ENCODE data around the gene COLEC11. TPM values are rescaled to one million over a fixed set of nuclear protein-coding genes. Genes with fewer than 3 reads are reported as not detected.

Gene COLEC11
- total RNA-seq, 1 experiment from 2014 or later = 0.39 TPM

DNA sequence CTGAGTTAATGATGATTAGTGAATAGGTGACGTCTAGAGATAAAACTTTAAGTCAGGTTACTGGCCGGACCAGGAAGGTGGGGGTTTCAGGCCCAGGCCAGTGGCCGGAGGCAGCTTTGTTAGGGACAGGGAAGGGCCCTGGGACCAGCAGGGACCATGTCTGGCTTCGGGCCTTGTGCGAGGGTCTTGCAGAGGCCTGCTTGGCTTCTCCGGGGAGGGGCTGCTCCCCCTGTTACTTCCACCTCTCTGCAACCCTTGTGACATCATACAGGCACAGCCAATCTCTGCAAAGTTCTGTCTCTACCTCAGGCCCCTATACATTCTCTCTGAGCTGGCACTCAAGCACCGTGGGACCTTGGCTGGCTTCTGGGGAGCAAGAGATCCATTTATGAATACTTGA, 63.0 kb downstream of the COLEC11 start, which contains the start of gene ALLC:
ALLC (plus strand) TSS at position 320 of the 400 bp plus-strand sequence. CDS start 12,958 bp downstream, outside the sequence.
- no CpG with 5 or more reads among the region's 7 CpGs for WGBS (ENCODE audit: extremely low coverage, insufficient read length, low lambda C conversion rate)
- H3K27ac ChIP-seq (ENCODE audit: insufficient read length, low read depth, low read length) = no peak within 1 kb of the TSS
- no peak within 1 kb of the TSS for H2AFZ ChIP-seq (ENCODE audit: low read length)

More for the DNA sequence above, 63.0 kb downstream of the COLEC11 start, which contains the start of gene ALLC:
- no peaks in the 10 kb centered on the region for H3K79me2 ChIP-seq (ENCODE audit: insufficient read depth, low read length)
- H4K5ac ChIP-seq (ENCODE audit: insufficient read length, low read depth, low read length) = no peak within 1 kb of the TSS
- DNase-seq = peak; percentile 25
- no peak within 1 kb of the TSS for H4K8ac ChIP-seq (replicated peaks; ENCODE audit: insufficient read length, low read depth, low read length)
- no peak within 1 kb of the TSS for H3T11ph ChIP-seq (ENCODE audit: low read length)
- H3K27me3 Mint-ChIP-seq (ENCODE audit: low read depth) = peaks cover 8% of the 10 kb centered on the region
- H3K9me3 Mint-ChIP-seq = 0 out of 5 replicates have a peak, but pooled peaks cover 0 to 2% of the 10 kb centered on the region in 2 experiments
- H2AK5ac ChIP-seq (ENCODE audit: insufficient read length, low read length) = no peak within 1 kb of the TSS
- no peak within 1 kb of the TSS for H3K14ac ChIP-seq (ENCODE audit: insufficient read depth, low read length)
- no peaks in the 10 kb centered on the region; a peak in 2 of 7 replicates for H3K36me3 Mint-ChIP-seq (ENCODE audit: insufficient read depth in 1 of 3, low read depth in 3 of 3)
- H3K23me2 ChIP-seq (ENCODE audit: insufficient read length, low read depth, low read length, poor library complexity, severe bottlenecking) = no peaks in the 10 kb centered on the region
- no peak within 1 kb of the TSS for H3K23ac ChIP-seq (ENCODE audit: insufficient read length, low read depth, low read length)
- H4K20me1 ChIP-seq (ENCODE audit: control insufficient read depth, insufficient read depth, insufficient read length) = no peaks in the 10 kb centered on the region
- no peak within 1 kb of the TSS for H2BK15ac ChIP-seq (ENCODE audit: low read depth, low read length)
- H3K4me1 Mint-ChIP-seq = peaks cover 23 to 29% of the 10 kb centered on the region in 2 experiments
- no peak within 1 kb of the TSS for H3K56ac ChIP-seq (ENCODE audit: insufficient read length, low read depth, low read length)
- no peaks in the 10 kb centered on the region; the same call in 1 of the 2 replicates for H3K4me1 ChIP-seq (ENCODE audit: insufficient read depth, low read length)
- H3K4me3 Mint-ChIP-seq = no peak within 1 kb of the TSS
- H3K18ac ChIP-seq (ENCODE audit: insufficient read length, low read depth, low read length) = no peak within 1 kb of the TSS
- H4K91ac ChIP-seq (ENCODE audit: insufficient read length, low read depth, low read length) = no peak within 1 kb of the TSS
- no peaks in the 10 kb centered on the region for H3K27me3 ChIP-seq (ENCODE audit: insufficient read depth, low read length)
- H2BK20ac ChIP-seq (ENCODE audit: low read depth, low read length, poor library complexity, severe bottlenecking) = no peak within 1 kb of the TSS
- H2BK120ac ChIP-seq (ENCODE audit: low read depth, low read length, poor library complexity, severe bottlenecking) = no peak within 1 kb of the TSS
- no peak within 1 kb of the TSS for H3K4me2 ChIP-seq (ENCODE audit: insufficient read depth, insufficient read length, low read length)
- H3K4ac ChIP-seq (ENCODE audit: low read depth, low read length) = no peak within 1 kb of the TSS
- TF ChIP-seq, protein P1, sequence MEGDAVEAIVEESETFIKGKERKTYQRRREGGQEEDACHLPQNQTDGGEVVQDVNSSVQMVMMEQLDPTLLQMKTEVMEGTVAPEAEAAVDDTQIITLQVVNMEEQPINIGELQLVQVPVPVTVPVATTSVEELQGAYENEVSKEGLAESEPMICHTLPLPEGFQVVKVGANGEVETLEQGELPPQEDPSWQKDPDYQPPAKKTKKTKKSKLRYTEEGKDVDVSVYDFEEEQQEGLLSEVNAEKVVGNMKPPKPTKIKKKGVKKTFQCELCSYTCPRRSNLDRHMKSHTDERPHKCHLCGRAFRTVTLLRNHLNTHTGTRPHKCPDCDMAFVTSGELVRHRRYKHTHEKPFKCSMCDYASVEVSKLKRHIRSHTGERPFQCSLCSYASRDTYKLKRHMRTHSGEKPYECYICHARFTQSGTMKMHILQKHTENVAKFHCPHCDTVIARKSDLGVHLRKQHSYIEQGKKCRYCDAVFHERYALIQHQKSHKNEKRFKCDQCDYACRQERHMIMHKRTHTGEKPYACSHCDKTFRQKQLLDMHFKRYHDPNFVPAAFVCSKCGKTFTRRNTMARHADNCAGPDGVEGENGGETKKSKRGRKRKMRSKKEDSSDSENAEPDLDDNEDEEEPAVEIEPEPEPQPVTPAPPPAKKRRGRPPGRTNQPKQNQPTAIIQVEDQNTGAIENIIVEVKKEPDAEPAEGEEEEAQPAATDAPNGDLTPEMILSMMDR (conservative IDR thresholded peaks at IDR 0.05) = no peak
- H3K9ac ChIP-seq (ENCODE audit: extremely low read depth, insufficient read length, low read length) = no peak within 1 kb of the TSS
- peak within 1 kb of the TSS in 2 of 3 experiments; percentile 53 to 65; a peak in 3 of 7 replicates for H3K27ac Mint-ChIP-seq
- no peak within 1 kb of the TSS for H2BK12ac ChIP-seq (ENCODE audit: insufficient read length, low read depth, low read length)
- H3K9me3 ChIP-seq (ENCODE audit: control insufficient read depth, low read depth, low read length) = no peaks in the 10 kb centered on the region
- no peaks in the 10 kb centered on the region for H3K79me1 ChIP-seq (ENCODE audit: insufficient read depth, low read depth, low read length, poor library complexity, severe bottlenecking)
- no peak within 1 kb of the TSS for H2BK5ac ChIP-seq (ENCODE audit: insufficient read length, low read length)

Measured in H9 (cell line).